Astrocyte (in vitro differentiated cells and primary cell): ENCODE measurements around the gene LATS2. TPM values are rescaled to one million over a fixed set of nuclear protein-coding genes. Genes with fewer than 3 reads are reported as not detected.
"Not testable (repeated sequence)": the region's sequence is repeated elsewhere in the genome, so short reads cannot be mapped to it uniquely, and the experiment has no call there.

Experiments used
- DNase-seq: peaks from one replicate; pipeline ENCODE4 v3.0.0-alpha.2; 2010; ENCODE audit warnings: low read depth
- FAIRE-seq: peaks from 2 replicates; lab custom pipeline; 2011; peaks lifted over from hg19 to GRCh38; lab: Jason Lieb, UNC
- H2AFZ ChIP-seq: 2 replicates; pipeline ENCODE4 v1.6.0; 2012; ENCODE audit warnings: low read depth, low read length, inconsistent platforms
- H3K27ac ChIP-seq: 2 replicates; pipeline ENCODE4 v1.5.1; 2011; ENCODE audit warnings: low read depth, low read length, inconsistent platforms
- H3K27me3 ChIP-seq: 2 replicates; pipeline ENCODE4 v1.6.0; 2011; ENCODE audit warnings: low read length, inconsistent platforms; ENCODE audit not compliant: insufficient read depth
- H3K36me3 ChIP-seq: 2 replicates; pipeline ENCODE4 v1.5.1; 2011; ENCODE audit warnings: low read length, inconsistent platforms; ENCODE audit not compliant: insufficient read depth
- H3K4me1 ChIP-seq: 2 replicates; pipeline ENCODE4 v1.5.1; 2011; ENCODE audit warnings: low read length, inconsistent platforms; ENCODE audit not compliant: insufficient read depth
- H3K4me2 ChIP-seq: 2 replicates; pipeline ENCODE4 v1.6.0; 2012; ENCODE audit warnings: low read length, inconsistent platforms
- H3K4me3 ChIP-seq: 2 replicates; pipeline ENCODE4 v1.5.1; 2011; ENCODE audit warnings: low read depth, mild to moderate bottlenecking, low read length, inconsistent platforms; ENCODE audit not compliant: insufficient read depth
- H3K79me2 ChIP-seq: 2 replicates; pipeline ENCODE4 v1.6.0; 2012; ENCODE audit warnings: mild to moderate bottlenecking, low read length, inconsistent platforms; ENCODE audit not compliant: insufficient read depth
- H3K9ac ChIP-seq: 2 replicates; pipeline ENCODE4 v1.6.0; 2012; ENCODE audit warnings: mild to moderate bottlenecking, low read length, inconsistent platforms
- H3K9me3 ChIP-seq: 2 replicates; pipeline ENCODE4 v1.5.1; 2012; ENCODE audit warnings: low read depth, mild to moderate bottlenecking, low read length, inconsistent platforms; ENCODE audit not compliant: insufficient read depth
- H4K20me1 ChIP-seq: 2 replicates; pipeline ENCODE4 v1.6.0; 2012; ENCODE audit warnings: low read length, inconsistent platforms; ENCODE audit not compliant: insufficient read depth
- H3K27ac Mint-ChIP-seq: one replicate; pipeline ENCODE4 v1.8.0; 2021; ENCODE audit warnings: mild to moderate bottlenecking, mixed read lengths; ENCODE audit not compliant: unreplicated experiment
- H3K27me3 Mint-ChIP-seq: one replicate; pipeline ENCODE4 v1.8.0; 2021; ENCODE audit warnings: low read depth, mixed read lengths; ENCODE audit not compliant: unreplicated experiment
- H3K36me3 Mint-ChIP-seq: one replicate; pipeline ENCODE4 v1.8.0; 2021; ENCODE audit warnings: low read depth, mixed read lengths; ENCODE audit not compliant: unreplicated experiment
- H3K4me1 Mint-ChIP-seq: one replicate; pipeline ENCODE4 v1.8.0; 2021; ENCODE audit warnings: low read depth, mixed read lengths; ENCODE audit not compliant: unreplicated experiment
- H3K4me3 Mint-ChIP-seq: one replicate; pipeline ENCODE4 v1.8.0; 2021; ENCODE audit warnings: mild to moderate bottlenecking, moderate library complexity, mixed read lengths; ENCODE audit not compliant: unreplicated experiment
- H3K9me3 Mint-ChIP-seq: one replicate; pipeline ENCODE4 v1.8.0; 2021; ENCODE audit warnings: mild to moderate bottlenecking, mixed read lengths; ENCODE audit not compliant: unreplicated experiment
- EZH2 ChIP-seq: IDR thresholded peaks from 2 replicates; pipeline ENCODE4 v1.6.1; 2012; ENCODE audit warnings: mild to moderate bottlenecking, low read length, inconsistent platforms; ENCODE audit not compliant: insufficient read depth
- total RNA-seq: library from RNA; stranded (reverse); gene quantifications from 2 replicates; pipeline ENCODE4 v1.2.1, GENCODE V29; 2021
- TF ChIP-seq, protein P1 (sequence below): IDR thresholded peaks from 2 replicates; pipeline ENCODE4 v1.5.1; 2011; ENCODE audit warnings: low read depth, mild to moderate bottlenecking, inconsistent platforms, low read length, moderate library complexity; ENCODE audit not compliant: insufficient read depth

Gene LATS2
- total RNA-seq, 1 donor from 2014 or later, result 46.7 TPM

DNA sequence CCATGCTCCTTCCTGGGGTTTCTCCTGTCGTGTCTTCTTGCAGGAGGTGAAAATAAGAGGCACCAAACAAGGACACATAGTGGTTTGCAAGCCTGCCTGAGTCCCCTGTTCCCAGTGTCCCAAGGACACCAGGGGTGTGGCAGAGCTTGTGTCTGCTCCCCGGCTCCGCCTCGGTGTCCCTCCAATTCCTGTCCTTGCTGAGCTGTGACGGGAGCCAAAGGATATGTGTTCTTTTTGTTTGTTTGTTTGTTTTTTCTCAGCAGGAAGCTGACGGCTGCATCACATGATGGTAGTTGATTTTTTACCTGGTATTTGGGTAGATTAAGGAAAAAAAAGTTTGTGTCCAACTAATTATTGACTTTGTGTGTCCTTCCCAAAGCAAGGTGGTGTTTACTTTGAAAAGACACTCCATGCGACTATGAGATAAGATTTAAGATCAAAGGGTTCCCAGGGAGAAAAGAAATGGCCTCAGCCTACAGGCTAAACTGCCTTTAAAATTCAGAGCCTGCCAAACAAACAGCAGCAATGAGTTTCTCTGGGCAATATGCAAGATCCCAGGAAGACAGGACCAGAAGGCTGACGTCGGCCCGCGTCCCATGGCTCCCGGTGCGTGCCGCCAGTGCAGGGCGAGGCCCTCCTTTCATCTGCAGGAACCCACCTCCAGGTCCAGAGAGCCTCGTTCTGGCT lies 108.0 kb downstream of the LATS2 start:
- Mint-ChIP-seq H3K9me3 (peaks cover 6% of the 10 kb centered on the region), H3K4me3 (no peak overlapping the region), H3K27me3 (peaks cover 2% of the 10 kb centered on the region), H3K27ac (no peak overlapping the region), H3K36me3 (no peaks in the 10 kb centered on the region), H3K4me1 (no peaks in the 10 kb centered on the region)
- H3K4me2 ChIP-seq, result no peak overlapping the region
- no peak overlapping the region for H3K9ac ChIP-seq
- H4K20me1 ChIP-seq, result no peaks in the 10 kb centered on the region
- no peak for TF ChIP-seq EZH2
- TF ChIP-seq, protein P1, sequence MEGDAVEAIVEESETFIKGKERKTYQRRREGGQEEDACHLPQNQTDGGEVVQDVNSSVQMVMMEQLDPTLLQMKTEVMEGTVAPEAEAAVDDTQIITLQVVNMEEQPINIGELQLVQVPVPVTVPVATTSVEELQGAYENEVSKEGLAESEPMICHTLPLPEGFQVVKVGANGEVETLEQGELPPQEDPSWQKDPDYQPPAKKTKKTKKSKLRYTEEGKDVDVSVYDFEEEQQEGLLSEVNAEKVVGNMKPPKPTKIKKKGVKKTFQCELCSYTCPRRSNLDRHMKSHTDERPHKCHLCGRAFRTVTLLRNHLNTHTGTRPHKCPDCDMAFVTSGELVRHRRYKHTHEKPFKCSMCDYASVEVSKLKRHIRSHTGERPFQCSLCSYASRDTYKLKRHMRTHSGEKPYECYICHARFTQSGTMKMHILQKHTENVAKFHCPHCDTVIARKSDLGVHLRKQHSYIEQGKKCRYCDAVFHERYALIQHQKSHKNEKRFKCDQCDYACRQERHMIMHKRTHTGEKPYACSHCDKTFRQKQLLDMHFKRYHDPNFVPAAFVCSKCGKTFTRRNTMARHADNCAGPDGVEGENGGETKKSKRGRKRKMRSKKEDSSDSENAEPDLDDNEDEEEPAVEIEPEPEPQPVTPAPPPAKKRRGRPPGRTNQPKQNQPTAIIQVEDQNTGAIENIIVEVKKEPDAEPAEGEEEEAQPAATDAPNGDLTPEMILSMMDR, result no peak
- no peaks in the 10 kb centered on the region for H3K27me3 ChIP-seq
- no peak overlapping the region for H3K4me3 ChIP-seq
- no peaks in the 10 kb centered on the region for H3K36me3 ChIP-seq
- no peak for DNase-seq
- H3K4me1 ChIP-seq, result no peaks in the 10 kb centered on the region
- H3K79me2 ChIP-seq, result no peaks in the 10 kb centered on the region
- no peak overlapping the region for H2AFZ ChIP-seq
- FAIRE-seq, result no peak
- no peak overlapping the region for H3K27ac ChIP-seq
- no peaks in the 10 kb centered on the region for H3K9me3 ChIP-seq

DNA sequence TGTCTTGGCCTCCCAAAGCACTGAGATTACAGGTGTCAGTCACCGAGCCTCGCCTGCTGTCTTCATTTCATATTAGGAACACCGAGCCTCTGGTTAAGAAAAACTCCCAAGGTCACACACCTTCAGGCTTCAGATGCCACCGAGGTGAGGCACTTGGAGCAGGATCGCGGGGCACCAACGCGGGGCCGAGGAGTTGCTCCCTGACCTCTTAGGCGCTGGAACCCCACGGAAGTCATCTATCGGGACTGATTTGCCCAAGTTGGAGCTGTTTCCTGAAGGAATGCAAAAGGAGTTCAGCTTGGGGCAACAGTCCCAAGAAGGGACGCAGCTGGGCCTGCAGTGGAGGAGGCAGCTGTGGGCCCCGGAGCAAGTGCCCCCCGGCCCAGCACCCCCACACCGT lies 108.5 kb downstream of the LATS2 start:
- H3K27me3 Mint-ChIP-seq, result peaks cover 2% of the 10 kb centered on the region
- no peak for FAIRE-seq
- H3K9me3 Mint-ChIP-seq, result peaks cover 6% of the 10 kb centered on the region
- no peak overlapping the region for H3K4me2 ChIP-seq
- H4K20me1 ChIP-seq, result no peaks in the 10 kb centered on the region
- no peak overlapping the region for H2AFZ ChIP-seq
- no peak overlapping the region for H3K9ac ChIP-seq
- H3K27ac ChIP-seq, result no peak overlapping the region
- no peaks in the 10 kb centered on the region for H3K36me3 ChIP-seq
- no peaks in the 10 kb centered on the region for H3K79me2 ChIP-seq
- no peak overlapping the region for H3K4me3 ChIP-seq
- no peaks in the 10 kb centered on the region for H3K4me1 ChIP-seq
- no peak overlapping the region for H3K27ac Mint-ChIP-seq
- no peak for DNase-seq
- no peak for TF ChIP-seq EZH2
- TF ChIP-seq, protein P1, result no peak
- no peak overlapping the region for H3K4me3 Mint-ChIP-seq
- no peaks in the 10 kb centered on the region for H3K27me3 ChIP-seq
- no peaks in the 10 kb centered on the region for H3K36me3 Mint-ChIP-seq
- H3K4me1 Mint-ChIP-seq, result no peaks in the 10 kb centered on the region
- no peaks in the 10 kb centered on the region for H3K9me3 ChIP-seq

DNA sequence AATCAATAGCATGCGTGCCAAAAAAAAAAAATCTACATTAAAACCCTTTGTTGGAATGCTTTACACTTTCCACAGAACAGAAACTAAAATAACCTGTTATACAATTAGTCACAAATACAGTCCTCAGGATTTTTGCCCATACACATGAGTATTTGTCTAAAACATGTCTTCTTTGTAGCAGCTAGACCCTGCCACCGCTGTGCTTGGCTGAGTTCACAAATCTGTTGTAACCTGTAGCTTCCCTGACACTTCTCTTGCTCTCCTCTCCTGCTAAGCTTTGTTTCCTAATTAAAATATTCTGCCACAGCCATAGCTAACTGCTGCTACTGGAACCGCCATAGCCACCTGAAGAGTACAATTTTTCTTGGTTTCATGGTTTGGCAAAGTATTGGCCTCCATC lies 113.4 kb downstream of the LATS2 start:
- H2AFZ ChIP-seq, H3K4me1 ChIP-seq, H3K9ac ChIP-seq, H3K27ac Mint-ChIP-seq, H3K4me2 ChIP-seq, H3K27me3 ChIP-seq, H3K36me3 Mint-ChIP-seq, H3K4me3 ChIP-seq, H3K4me1 Mint-ChIP-seq, H3K79me2 ChIP-seq, H3K4me3 Mint-ChIP-seq, FAIRE-seq, H3K9me3 Mint-ChIP-seq, H3K36me3 ChIP-seq, H4K20me1 ChIP-seq, H3K27ac ChIP-seq, H3K9me3 ChIP-seq, DNase-seq: not testable (repeated sequence)
- H3K27me3 Mint-ChIP-seq, result peaks cover 17% of the 10 kb centered on the region
